Measurements from ENCODE around the gene GPR15LG.
"Not testable (repeated sequence)": the region's sequence is repeated elsewhere in the genome, so short reads cannot be mapped to it uniquely, and the experiment has no call there.

The GPR15LG gene

DNA sequence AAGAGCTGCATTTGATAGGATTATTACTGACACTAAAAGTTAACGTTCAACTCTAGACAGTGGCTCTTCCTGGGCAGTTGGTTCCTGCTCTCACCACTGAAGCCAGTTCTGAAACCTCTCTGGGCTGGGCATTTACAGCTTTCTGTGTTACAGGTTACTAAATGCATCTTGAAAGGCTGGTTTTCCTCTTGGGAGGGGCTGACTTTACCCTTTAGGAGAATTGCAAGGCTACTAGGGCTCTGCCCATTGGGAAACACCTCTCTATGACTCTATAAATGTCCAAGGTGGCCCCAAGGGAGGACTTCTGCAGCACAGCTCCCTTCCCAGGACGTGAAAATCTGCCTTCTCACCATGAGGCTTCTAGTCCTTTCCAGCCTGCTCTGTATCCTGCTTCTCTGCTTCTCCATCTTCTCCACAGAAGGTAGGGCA, at the start of gene GPR15LG:
GPR15LG (plus strand) TSS at position 301 of the 429 bp plus-strand sequence; CDS start at position 352, 51 bp downstream.
- DNase-seq, result no peak

GRCh38 chr10:84125910-84126784, 47.5 kb upstream of the GPR15LG start:
- not testable (repeated sequence) for DNase-seq

DNA sequence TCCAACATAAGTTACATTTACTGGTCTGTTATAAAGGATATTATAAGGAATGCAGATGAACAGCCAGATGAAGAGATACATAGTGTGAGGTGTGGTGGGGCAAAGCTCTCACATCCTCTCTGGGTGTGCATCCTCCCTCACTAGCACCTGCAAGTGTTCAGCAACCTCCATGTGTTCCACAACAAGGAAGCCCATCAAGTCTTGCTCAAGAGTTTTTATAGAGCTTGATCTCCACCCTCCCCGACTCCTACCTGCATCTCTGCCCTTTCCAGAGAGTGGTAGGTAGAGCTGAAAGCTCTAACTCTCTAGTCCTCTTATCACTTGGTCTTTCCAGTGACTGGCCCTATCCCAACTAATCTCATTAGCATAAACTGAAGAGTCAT, 46.8 kb upstream of the GPR15LG start:
- no peak for DNase-seq

- no peak for DNase-seq
Measured at GRCh38 chr10:84135836-84136235, 37.8 kb upstream of the GPR15LG start.

DNA sequence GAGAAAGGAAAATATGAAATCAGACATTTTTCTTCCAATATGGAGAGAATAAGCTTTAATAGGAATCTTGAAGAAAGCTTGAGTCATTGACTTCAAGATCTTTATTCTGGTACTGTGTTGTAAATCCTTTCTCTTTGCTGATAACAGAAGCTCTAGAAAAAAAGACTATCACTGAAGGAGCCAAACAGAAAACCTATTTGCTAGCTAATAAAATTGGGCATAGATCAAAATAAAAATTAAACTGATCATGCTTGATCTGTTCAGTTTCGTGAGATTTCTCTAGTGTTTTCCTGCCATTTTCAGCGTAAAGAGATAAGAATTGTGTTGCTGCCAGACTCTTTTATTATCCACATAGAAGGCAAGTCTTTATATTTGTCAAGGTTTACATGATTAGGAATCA, 35.8 kb upstream of the GPR15LG start:
- no peak for DNase-seq

DNA sequence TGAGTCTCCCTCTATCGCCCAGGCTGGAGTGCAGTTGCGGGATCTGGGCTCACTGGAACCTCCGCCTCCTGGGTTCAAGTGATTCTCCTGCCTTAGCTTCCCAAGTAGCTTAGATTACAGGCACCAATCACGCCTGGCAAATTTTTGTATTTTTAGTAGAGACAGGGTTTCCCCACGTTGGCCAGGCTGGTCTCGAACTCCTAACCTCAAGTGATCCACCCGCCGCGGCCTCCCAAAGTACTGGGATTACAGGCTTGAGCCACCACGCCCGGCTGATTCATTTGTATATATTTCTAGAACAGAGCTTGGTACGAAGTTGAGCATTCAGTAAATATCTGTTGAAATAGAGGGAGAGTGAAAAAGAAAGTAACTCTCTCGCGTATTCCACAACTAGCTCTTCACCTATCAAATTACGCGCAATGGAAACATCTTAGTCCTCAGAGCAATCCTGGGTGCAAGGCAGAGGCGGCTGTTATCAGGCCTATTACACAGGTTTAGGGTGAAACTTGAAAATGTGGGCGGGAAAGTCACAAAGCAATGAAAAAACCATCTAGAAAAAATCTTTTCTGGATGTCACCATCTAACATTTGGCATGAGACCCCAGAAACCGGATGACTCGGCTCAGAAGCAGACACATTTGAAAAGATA, 35.0 kb upstream of the GPR15LG start:
- DNase-seq, result peak; percentile 57

GRCh38 chr10:84139126-84140035, 34.2 kb upstream of the GPR15LG start, which contains the start of gene GHITM:
Gene GHITM, plus strand, starts transcription at chr10:84139509. Its CDS starts 1,992 bp downstream, at chr10:84141501.
- peak; percentile 98 for DNase-seq

- DNase-seq, result peak; percentile 7
Measured at GRCh38 chr10:84140036-84140379, 33.6 kb upstream of the GPR15LG start.

GRCh38 chr10:84147347-84147746, 26.3 kb upstream of the GPR15LG start:
- no peak for DNase-seq

GRCh38 chr10:84148006-84148597, 25.5 kb upstream of the GPR15LG start:
- not testable (repeated sequence) for DNase-seq

DNA sequence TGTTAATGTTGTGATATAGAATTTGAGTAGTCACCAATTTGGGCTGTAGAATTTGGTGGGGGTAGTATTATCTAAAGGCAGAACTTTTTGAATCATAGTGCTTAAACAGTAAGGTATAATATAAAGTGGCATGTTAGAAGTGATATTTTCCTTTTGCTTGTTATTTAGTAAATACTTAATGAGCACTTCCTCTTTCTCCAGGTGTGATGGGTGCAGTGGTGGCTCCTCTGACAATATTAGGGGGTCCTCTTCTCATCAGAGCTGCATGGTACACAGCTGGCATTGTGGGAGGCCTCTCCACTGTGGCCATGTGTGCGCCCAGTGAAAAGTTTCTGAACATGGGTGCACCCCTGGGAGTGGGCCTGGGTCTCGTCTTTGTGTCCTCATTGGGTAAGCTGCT, 23.7 kb upstream of the GPR15LG start:
- DNase-seq, result no peak

- no peak for DNase-seq
Measured at GRCh38 chr10:84152769-84153168, 20.8 kb upstream of the GPR15LG start.

DNA sequence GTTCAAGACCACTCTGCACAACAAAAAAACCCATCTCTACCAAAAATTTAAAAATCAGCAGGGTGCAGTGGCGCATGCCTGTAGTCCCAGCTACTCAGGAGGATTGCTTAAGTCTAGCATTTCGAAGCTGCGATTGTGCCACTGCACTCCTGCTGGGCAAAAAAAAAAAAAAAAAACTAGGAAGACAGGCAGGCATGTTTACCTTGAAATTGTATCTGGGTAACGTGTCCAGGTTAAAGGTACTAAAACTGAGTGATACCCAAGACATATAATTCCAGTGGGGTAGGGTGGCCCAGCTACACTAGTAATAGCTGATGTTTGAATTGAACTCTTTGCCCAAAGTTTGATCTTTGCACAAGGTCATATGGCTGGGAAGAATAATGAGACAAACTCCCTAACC, 18.1 kb upstream of the GPR15LG start:
- no peak for DNase-seq

DNA sequence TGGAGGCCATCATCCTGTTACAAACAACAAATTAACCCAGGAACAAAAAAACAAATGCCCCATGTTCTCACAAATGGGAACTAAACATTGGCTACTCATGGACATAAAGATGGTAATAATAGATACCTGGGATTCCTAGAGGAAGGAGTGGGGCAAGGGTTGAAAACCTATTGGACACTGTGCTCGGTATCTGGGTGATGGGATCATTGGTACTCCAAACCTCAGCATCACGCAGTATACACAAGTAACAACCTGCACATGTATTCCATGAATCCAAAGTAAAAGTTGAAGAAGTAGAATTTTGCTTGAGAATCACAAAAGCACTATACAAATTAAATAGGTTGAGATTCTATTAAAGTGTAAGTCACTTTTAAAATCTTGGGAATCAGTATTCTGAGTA, 17.6 kb upstream of the GPR15LG start:
- DNase-seq, result no peak

DNA sequence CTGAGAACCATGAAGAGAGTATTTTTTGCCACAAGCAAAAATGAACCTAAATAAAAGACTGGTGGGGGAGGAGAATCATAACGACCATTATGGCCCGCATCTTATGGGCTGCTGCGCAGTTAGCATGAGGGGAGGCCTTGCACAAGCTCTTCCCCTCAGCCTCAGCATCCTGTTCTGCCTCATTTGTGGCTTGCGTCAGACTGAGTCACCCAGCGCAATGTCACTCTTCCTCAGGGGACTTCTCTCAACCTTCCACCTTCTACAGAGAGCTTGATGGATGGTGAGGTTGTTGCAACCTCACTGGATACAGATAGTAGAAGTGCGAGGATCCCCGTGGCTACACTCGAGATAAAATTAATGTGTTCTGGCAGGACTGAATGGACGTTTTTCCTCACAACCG, 16.8 kb upstream of the GPR15LG start:
- DNase-seq, result no peak

GRCh38 chr10:84158061-84158460, 15.5 kb upstream of the GPR15LG start:
- no peak for DNase-seq

DNA sequence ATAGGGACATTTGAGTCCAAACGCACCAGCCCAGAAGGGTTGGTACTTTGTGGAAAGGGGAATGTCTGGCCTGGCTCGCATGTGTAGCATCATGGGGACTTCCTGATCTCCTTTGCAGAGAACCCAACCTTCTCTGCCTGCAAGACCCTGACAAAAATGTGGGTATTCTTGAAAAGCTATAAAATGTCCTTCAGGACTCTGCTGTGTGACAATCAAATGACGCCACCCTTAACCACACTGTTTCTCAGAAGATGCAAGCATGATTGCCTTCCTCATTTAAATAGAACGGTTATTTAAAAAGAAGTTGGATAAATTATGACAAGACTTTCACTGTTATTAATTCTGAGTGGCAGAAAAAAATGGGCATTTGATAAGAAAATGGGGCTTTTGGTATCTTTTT, 15.1 kb upstream of the GPR15LG start:
- DNase-seq, result no peak

GRCh38 chr10:84159076-84159685, 14.4 kb upstream of the GPR15LG start:
- DNase-seq, result no peak

DNA sequence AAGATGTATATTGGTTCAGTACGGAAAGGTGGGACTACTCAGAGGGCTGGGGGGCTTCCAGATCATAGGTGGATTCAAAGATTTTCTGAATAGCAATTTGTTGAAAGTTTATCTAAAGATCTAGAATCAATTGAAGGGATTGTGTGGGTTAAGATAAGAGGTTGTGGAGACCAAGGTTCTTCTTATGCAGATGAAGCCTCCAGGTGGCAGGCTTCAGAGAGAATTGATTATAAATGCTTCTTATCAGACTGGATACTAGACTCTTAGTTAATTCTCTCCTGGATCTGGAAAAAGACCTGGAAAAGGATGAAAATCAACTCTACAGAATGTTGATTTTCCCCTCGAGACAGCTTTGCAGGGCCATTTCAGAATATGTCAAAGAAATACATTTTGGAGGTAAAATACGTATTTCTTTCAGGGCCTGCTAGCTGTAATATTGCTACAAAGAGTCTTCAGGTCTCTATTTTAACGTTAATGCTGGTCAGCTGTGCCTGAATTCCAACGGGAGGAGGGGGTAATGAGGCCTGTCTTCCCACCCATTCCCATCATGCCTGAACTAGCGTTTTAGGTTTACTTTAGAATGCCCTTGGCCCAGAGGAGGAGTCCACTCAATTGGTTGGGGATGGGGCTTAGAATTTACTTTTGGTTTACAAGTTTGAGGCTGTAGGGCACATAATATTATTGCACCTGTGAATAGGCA, 12.8 kb upstream of the GPR15LG start:
- DNase-seq, result no peak

DNA sequence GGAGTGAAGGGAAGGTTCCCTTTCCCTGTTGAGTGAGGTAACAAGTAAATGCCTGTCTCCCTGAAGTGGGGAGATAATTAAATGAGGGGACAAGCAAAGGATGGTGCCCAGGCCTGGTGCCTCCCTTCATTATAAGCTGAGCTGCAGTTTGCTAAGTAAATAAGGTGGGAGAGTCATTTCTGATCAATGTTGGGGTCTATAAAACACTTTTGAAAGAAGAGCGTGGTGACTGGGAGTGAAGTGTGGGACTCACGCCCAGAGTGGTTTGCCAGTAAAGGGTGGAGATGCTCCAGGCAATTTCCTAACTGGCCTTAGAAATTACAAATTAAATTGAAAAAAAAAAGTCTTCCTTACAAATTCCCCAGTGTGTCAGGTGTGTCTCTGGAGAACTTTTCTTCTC, 9.6 kb upstream of the GPR15LG start:
- DNase-seq, result no peak

GRCh38 chr10:84164442-84164841, 9.2 kb upstream of the GPR15LG start:
- DNase-seq, result no peak
